ENCODE data around the gene GPX3. TPM values are rescaled to one million over a fixed set of nuclear protein-coding genes. Genes with fewer than 3 reads are reported as not detected.

Gene GPX3
- total and polyA plus RNA-seq, 10 of the 15 experiments (the other 5 are each of a cell fraction or from before 2014, with no cell fraction given): 0.04 to 1.0 (median 0.15) TPM; not detected in 3

- TF ChIP-seq USF1 (IDR thresholded peaks at IDR 0.05; ENCODE audit: borderline replicate concordance, extremely low read length, insufficient read depth, low read depth, low read length) (no peak), NFYB (IDR thresholded peaks at IDR 0.05; ENCODE audit: insufficient read depth, low read depth, low read length) (no peak), CEBPZ (IDR thresholded peaks at IDR 0.05; ENCODE audit: low read depth, low read length) (no peak), TBL1XR1 (IDR thresholded peaks at IDR 0.05; ENCODE audit: low read depth, low read length) (no peak), MYC (IDR thresholded peaks at IDR 0.05; ENCODE audit: insufficient read depth, insufficient read length, insufficient replicate concordance, low read length, severe bottlenecking) (no peak), SRF (IDR thresholded peaks at IDR 0.05; ENCODE audit: low read depth in 2 of 2, low read length in 2 of 2) (no peak), NFIC (IDR thresholded peaks at IDR 0.05; ENCODE audit: low read depth, low read length) (peak; percentile 64; the same call in 1 of the 2 replicates), RELA (IDR thresholded peaks at IDR 0.05; ENCODE audit: borderline replicate concordance, partially characterized antibody) (peak; percentile 54), POLR2A (IDR thresholded peaks at IDR 0.05; ENCODE audit: low read depth, low read length) (no peak), IKZF2 (IDR thresholded peaks at IDR 0.05) (peak in 1 of 2 experiments; percentile 42; a peak in 2 of 4 replicates), NR2C1 (IDR thresholded peaks at IDR 0.05) (no peak)
- TF ChIP-seq, protein P1, sequence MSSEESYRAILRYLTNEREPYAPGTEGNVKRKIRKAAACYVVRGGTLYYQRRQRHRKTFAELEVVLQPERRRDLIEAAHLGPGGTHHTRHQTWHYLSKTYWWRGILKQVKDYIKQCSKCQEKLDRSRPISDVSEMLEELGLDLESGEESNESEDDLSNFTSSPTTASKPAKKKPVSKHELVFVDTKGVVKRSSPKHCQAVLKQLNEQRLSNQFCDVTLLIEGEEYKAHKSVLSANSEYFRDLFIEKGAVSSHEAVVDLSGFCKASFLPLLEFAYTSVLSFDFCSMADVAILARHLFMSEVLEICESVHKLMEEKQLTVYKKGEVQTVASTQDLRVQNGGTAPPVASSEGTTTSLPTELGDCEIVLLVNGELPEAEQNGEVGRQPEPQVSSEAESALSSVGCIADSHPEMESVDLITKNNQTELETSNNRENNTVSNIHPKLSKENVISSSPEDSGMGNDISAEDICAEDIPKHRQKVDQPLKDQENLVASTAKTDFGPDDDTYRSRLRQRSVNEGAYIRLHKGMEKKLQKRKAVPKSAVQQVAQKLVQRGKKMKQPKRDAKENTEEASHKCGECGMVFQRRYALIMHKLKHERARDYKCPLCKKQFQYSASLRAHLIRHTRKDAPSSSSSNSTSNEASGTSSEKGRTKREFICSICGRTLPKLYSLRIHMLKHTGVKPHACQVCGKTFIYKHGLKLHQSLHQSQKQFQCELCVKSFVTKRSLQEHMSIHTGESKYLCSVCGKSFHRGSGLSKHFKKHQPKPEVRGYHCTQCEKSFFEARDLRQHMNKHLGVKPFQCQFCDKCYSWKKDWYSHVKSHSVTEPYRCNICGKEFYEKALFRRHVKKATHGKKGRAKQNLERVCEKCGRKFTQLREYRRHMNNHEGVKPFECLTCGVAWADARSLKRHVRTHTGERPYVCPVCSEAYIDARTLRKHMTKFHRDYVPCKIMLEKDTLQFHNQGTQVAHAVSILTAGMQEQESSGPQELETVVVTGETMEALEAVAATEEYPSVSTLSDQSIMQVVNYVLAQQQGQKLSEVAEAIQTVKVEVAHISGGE (CRISPR knock-in tag; IDR thresholded peaks at IDR 0.05): no peak
- TF ChIP-seq, protein P2, sequence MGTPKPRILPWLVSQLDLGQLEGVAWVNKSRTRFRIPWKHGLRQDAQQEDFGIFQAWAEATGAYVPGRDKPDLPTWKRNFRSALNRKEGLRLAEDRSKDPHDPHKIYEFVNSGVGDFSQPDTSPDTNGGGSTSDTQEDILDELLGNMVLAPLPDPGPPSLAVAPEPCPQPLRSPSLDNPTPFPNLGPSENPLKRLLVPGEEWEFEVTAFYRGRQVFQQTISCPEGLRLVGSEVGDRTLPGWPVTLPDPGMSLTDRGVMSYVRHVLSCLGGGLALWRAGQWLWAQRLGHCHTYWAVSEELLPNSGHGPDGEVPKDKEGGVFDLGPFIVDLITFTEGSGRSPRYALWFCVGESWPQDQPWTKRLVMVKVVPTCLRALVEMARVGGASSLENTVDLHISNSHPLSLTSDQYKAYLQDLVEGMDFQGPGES (IDR thresholded peaks at IDR 0.05): no peak
- TF ChIP-seq, protein P3, sequence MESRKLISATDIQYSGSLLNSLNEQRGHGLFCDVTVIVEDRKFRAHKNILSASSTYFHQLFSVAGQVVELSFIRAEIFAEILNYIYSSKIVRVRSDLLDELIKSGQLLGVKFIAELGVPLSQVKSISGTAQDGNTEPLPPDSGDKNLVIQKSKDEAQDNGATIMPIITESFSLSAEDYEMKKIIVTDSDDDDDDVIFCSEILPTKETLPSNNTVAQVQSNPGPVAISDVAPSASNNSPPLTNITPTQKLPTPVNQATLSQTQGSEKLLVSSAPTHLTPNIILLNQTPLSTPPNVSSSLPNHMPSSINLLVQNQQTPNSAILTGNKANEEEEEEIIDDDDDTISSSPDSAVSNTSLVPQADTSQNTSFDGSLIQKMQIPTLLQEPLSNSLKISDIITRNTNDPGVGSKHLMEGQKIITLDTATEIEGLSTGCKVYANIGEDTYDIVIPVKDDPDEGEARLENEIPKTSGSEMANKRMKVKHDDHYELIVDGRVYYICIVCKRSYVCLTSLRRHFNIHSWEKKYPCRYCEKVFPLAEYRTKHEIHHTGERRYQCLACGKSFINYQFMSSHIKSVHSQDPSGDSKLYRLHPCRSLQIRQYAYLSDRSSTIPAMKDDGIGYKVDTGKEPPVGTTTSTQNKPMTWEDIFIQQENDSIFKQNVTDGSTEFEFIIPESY (IDR thresholded peaks at IDR 0.05): no peak
- TF ChIP-seq, protein P4, sequence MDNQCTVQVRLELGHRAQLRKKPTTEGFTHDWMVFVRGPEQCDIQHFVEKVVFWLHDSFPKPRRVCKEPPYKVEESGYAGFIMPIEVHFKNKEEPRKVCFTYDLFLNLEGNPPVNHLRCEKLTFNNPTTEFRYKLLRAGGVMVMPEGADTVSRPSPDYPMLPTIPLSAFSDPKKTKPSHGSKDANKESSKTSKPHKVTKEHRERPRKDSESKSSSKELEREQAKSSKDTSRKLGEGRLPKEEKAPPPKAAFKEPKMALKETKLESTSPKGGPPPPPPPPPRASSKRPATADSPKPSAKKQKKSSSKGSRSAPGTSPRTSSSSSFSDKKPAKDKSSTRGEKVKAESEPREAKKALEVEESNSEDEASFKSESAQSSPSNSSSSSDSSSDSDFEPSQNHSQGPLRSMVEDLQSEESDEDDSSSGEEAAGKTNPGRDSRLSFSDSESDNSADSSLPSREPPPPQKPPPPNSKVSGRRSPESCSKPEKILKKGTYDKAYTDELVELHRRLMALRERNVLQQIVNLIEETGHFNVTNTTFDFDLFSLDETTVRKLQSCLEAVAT (IDR thresholded peaks at IDR 0.05): no peak
Observed at GRCh38 chr5:151067632-151068432, 47.4 kb downstream of the GPX3 start (continued).
